ENCODE results near the gene KPNA6.

- no peak for TF ChIP-seq CTCF (optimal IDR thresholded peaks at IDR 0.05 in 1 of 3, IDR thresholded peaks at IDR 0.05 in 1 of 3, conservative IDR thresholded peaks at IDR 0.05 in 1 of 3; ENCODE audit: extremely low read depth in 1 of 3, insufficient read depth in 2 of 3, low read length in 3 of 3)
- no peak for TF ChIP-seq EZH2 (IDR thresholded peaks at IDR 0.05; ENCODE audit: low read length)
Observed at GRCh38 chr1:32186077-32186476, 78.2 kb downstream of the KPNA6 start.
